SK-N-DZ (cell line): ENCODE measurements around the gene AGER.
"Not testable (repeated sequence)": the region's sequence is repeated elsewhere in the genome, so short reads cannot be mapped to it uniquely, and the experiment has no call there.

ENCODE experiments used
- DNase-seq: peaks from one replicate; pipeline ENCODE4 v3.0.0-alpha.2; 2015; ENCODE audit warnings: low spot score

The AGER gene

GRCh38 chr6:32187009-32187709, 3.1 kb upstream of the AGER start:
- DNase-seq: no peak

GRCh38 chr6:32186151-32186840, 2.2 kb upstream of the AGER start:
- DNase-seq: not testable (repeated sequence)

DNA sequence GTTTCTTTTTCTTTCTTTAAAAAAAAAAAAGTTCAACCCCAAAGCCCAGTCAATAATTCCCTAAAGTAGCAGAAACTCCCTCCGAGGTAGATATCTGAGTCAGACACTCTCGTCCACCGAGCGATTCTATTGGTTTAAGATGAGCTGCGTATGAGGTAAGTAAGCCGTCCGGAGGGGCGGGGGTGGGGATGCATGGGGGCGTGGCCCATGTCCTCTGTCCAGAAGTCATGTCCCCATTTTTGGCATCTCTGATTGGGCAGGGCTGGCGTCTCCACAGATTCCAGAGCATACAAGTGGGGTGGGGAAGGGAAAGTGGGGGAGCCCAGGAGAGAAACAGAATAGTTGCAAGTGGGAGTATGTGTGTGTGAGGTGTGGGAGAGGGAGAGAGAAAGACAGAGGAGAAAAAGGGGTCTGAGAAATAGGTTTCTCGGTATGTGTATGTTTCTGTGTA, 1.7 kb upstream of the AGER start:
- DNase-seq: peak; percentile 47

- DNase-seq: no peak
Measured at GRCh38 chr6:32183483-32184083, 470 bp downstream of the AGER start.

DNA sequence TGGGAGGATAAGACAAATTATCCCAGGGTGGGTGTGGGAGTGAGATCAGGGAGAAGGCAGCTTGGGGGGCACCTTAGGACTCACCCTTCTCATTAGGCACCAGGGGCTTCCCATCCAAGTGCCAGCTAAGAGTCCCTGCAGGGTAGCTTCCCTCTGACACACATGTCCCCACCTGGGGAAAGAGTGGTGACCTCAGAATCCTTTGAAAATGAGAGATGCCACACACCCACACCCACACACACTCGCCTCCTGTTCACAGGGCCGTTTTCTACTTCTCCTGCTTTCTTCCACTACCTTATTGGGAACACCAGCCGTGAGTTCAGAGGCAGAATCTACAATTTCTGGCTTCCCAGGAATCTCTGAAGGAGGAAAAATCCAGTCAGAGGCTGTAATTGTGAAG, 1.0 kb downstream of the AGER start:
- DNase-seq: no peak

DNA sequence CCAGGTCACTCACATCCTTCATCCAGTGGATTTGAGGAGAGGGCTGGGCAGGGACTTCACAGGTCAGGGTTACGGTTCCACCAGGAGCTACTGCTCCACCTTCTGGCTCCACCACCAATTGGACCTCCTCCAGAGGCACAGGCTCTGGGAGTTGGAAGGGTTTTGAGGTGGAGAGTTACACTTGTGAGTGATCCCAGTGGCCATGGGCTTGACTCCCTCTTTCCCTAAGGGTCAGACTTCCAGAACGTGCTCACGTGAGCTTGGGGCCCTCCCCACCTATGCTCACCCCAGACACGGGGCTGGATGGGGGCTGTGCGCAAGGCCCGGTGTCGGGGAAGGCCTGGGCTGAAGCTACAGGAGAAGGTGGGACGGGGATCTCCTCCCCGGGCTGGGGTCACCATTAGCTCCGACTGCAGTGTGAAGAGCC, 1.5 kb downstream of the AGER start:
- no peak for DNase-seq

GRCh38 chr6:32181915-32182529, 2.0 kb downstream of the AGER start:
- no peak for DNase-seq

DNA sequence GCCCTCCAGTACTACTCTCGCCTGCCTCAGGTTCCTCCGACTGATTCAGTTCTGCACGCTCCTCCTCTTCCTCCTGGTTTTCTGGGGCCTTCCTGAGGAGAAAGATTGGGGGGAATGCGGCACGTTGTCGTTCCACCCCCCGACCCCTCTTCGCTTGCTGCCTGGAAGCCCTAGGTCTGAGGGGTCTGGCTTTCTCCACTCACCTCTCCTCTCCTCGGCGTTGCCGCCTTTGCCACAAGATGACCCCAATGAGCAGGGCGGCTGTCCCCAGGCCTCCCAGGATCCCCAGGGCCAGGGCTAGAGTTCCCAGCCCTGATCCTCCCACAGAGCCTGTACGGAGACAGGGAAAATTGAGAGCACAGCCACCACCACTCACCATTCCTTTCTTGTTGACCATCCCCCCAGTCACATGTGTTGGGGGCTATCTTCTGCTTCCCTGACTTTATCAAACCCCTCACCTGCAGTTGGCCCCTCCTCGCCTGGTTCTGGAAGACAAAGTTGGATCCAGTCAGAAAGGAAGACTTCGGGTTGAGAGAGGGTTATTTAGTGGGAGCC, 2.8 kb downstream of the AGER start:
- no peak for DNase-seq

- DNase-seq: no peak
Measured at GRCh38 chr6:32179766-32180405, 4.2 kb downstream of the AGER start.

- no peak for DNase-seq
Measured at GRCh38 chr6:32178547-32179440, 5.3 kb downstream of the AGER start.

- peak; percentile 100 for DNase-seq
Measured at GRCh38 chr6:32177788-32178546, 6.1 kb downstream of the AGER start, which contains the start of gene RNF5. RNF5 (plus strand) TSS chr6:32178405; CDS start chr6:32178512, 107 bp downstream.

- peak; percentile 84 for DNase-seq
Measured at GRCh38 chr6:32177183-32177787, 6.8 kb downstream of the AGER start.

DNA sequence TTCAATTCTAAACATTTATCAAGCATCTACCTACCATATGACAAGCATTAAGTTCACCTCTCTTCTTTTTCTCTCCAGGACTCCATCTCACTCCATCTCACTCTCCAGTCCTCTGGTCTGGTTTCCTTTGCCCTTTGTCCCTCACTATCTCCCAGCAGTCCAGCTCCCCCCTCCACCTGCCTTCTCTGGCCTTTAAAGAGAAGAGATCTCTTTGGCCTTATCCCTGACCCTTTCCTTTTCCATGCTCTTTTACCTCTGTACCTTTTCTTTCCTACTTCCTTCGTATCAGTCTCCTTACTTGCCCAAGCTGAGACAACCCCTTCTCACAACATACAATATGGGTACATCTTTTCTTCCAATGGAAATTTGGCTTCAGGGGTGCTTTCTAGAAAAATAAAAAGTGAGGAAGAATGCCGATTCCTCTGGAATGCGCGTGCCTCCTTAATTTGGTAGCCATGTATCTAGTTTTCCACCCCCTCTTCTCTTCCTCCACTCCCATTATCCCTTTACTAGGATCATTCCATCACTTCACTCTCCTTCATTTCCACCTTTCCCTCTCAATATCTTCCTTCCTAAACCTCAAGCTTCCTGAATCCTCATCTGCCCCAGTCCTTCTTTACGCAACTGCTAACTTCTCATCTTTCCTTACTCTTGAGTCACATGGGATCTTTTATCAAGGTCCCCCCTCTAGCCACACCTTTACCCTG, 7.4 kb downstream of the AGER start:
- no peak for DNase-seq

- DNase-seq: peak; percentile 96
Measured at GRCh38 chr6:32175711-32176475, 8.2 kb downstream of the AGER start, which contains the start of gene AGPAT1. AGPAT1 (minus strand) TSS chr6:32176084; CDS start chr6:32171496, 4,588 bp downstream.

DNA sequence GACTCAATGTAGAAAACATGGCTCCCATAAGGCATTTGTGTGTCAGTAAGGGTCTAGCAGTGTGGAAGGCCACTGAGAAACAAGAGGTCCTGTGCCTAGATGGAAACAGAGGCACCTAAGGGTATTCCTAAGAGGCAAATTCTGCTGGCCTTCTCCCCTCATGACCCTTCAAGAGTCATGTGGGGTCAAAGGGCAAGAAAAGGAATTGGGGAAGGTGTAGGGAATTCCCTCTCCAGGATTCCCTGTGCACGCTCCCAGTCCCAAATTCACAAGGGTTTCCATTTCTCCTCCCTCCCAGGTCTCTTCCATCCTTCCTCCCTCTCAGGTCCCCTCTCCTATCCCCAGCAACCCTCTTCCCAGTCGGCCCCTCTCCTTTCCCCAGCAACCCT, 8.7 kb downstream of the AGER start:
- DNase-seq: no peak

DNA sequence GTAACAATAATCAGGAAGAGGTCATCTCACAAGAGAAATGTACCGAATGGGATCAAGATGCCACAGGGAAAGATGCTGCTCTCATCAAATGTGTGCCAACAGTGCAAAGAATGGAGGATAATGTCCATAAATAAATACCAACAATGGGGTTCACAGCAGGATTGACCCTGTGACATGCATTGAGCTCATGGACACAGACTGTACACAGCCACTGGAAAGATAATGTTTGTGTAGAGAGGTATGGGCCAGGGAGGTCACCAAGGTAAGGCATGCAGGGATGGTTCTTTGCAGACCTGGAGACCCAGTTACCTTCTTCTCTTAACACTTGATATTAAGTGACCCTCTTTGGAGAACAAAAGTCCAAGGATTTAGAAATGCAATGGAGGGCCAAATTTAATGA, 9.6 kb downstream of the AGER start:
- no peak for DNase-seq

GRCh38 chr6:32173051-32173727, 10.9 kb downstream of the AGER start:
- no peak for DNase-seq
